SH-SY5Y (cell line): ENCODE results near the gene CCN5.

Experiments
- GATA2 ChIP-seq: IDR thresholded peaks from 2 replicates; pipeline ENCODE4 v1.6.1; 2011; ENCODE audit warnings: mild to moderate bottlenecking, low read depth, low read length
- GATA3 ChIP-seq: IDR thresholded peaks from 2 replicates; pipeline ENCODE4 v1.6.1; 2011; ENCODE audit warnings: low read depth, mild to moderate bottlenecking, low read length, moderate library complexity

DNA sequence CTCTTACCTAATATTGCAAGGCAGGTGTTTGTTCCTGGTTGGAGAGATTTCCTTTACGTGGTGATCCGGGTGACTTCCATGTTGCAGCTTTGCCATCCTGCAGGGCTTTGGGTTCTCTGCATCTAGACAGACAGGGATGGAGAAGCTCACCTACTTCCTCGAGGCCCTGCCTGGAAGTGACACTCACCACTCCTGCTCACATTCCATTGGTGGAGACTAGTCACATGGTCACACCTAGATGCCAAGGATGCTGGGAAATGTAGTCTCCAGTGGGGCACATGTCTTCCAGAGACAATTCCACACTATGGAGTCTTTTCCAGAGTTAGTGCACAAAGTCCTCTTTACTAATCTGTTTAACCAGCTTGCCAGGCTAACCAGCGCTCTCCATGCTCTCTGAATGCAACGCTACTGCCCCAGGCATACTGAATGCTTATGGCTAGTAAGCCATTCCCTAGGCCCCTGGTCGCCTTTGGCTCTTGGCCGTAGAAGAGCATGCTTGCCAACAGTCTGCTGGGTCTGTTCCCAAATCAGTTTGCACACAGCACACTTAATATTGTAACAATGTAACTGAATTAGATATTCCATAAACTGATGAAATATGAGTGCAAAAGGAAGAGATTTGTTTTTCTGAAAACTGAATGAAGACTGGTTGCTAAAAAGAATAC lies 23.8 kb downstream of the CCN5 start:
- TF ChIP-seq GATA2 (no peak), GATA3 (no peak)
